Uterus (tissue), 4 donors: ENCODE results near the gene HNRNPA1L2. TPM values are rescaled to one million over a fixed set of nuclear protein-coding genes. Genes with fewer than 3 reads are reported as not detected.
"Not testable (repeated sequence)": the region's sequence is repeated elsewhere in the genome, so short reads cannot be mapped to it uniquely, and the experiment has no call there.

ENCODE experiments used
- DNase-seq, 2 donors: peaks; one replicate each; pipeline ENCODE4 v3.0.0-alpha.2; 2019 to 2020
- H3K27ac ChIP-seq, 2 donors: fragments of 200-600 bp; sonication (generic); 1 replicate in 1 of 2; 2 replicates in 1 of 2; pipeline ENCODE4 v1.5.1; 2016 to 2018
- H3K27me3 ChIP-seq, 2 donors: fragments of 200-600 bp; sonication (generic); one replicate each; pipeline ENCODE4 v1.5.1; 2018 to 2019; ENCODE audit warnings: control low read depth in 1 of 2
- H3K36me3 ChIP-seq, 2 donors: fragments of 200-600 bp; sonication (generic); one replicate each; pipeline ENCODE4 v1.5.1; 2019; ENCODE audit warnings: control low read depth in 1 of 2
- H3K4me1 ChIP-seq, 2 donors: fragments of 200-600 bp; sonication (generic); one replicate each; pipeline ENCODE4 v1.5.1; 2018 to 2019; ENCODE audit warnings: control low read depth in 1 of 2
- H3K4me3 ChIP-seq, 2 donors: fragments of 200-600 bp; sonication (generic); 1 replicate in 1 of 2; 2 replicates in 1 of 2; pipeline ENCODE4 v1.5.1; 2018 to 2019; ENCODE audit warnings: mild to moderate bottlenecking in 1 of 2
- H3K9me3 ChIP-seq, 2 donors: fragments of 200-600 bp; sonication (generic); one replicate each; pipeline ENCODE4 v1.5.1; 2019; ENCODE audit warnings: control low read depth in 1 of 2
- CTCF ChIP-seq, 4 experiments: fragments of 200-600 bp in 2 of 4; fragments of 450-650 bp in 2 of 4; sonication (generic) in 2 of 4; IDR thresholded peaks; one replicate each; pipeline ENCODE4 v1.5.1; 2016 to 2019; ENCODE audit warnings: antibody characterized with exemption in 4 of 4, mild to moderate bottlenecking in 2 of 4, moderate library complexity in 1 of 4
- POLR2A ChIP-seq, 2 donors: fragments of 450-650 bp; IDR thresholded peaks; one replicate each; pipeline ENCODE4 v1.6.1; 2016; ENCODE audit warnings: antibody characterized with exemption in 2 of 2, mild to moderate bottlenecking in 1 of 2, moderate library complexity in 1 of 2
- intact Hi-C: fragments of 100-400 bp; cut with DNase I; formaldehyde crosslinking; loops from one replicate; pipeline ENCODE4 v1.15.1; 2023; ENCODE audit warnings: low total_unique reads
- total RNA-seq, 4 donors: library from RNA; depleted of rRNA in 3 of 4; stranded (reverse); fragments of >200 nt in 3 of 4; gene quantifications; one replicate each; pipeline versions ENCODE4 v1.1.0 to v1.2.4, GENCODE V29; 2014 to 2023
- donor health status: DM: yes; HTN: yes; CAD: no.

Gene HNRNPA1L2
- total RNA-seq, 4 donors from 2014 or later, result 0.51 to 12.9 (median 7.4) TPM

- intact Hi-C loops, result no loop called here
- TF ChIP-seq POLR2A (IDR thresholded peaks at IDR 0.05) (peak in 1 of 2 donors; percentile 28), CTCF (IDR thresholded peaks at IDR 0.05) (no peak)
- Histone ChIP-seq H3K4me3 (peak overlapping the region; percentile 44 to 85), H3K4me1 (no peaks in the 10 kb centered on the region), H3K9me3 (no peaks in the 10 kb centered on the region), H3K27ac (peak overlapping the region; percentile 80 to 94), H3K27me3 (no peaks in the 10 kb centered on the region), H3K36me3 (no peaks in the 10 kb centered on the region)
- peak; percentile 26 to 36 for DNase-seq
Measured at GRCh38 chr13:52599848-52600603, 42.2 kb upstream of the HNRNPA1L2 start.

GRCh38 chr13:52600666-52601065, 41.6 kb upstream of the HNRNPA1L2 start:
- Histone ChIP-seq H3K4me3 (peak overlapping the region; percentile 44 to 85), H3K9me3 (no peaks in the 10 kb centered on the region)

GRCh38 chr13:52603316-52603715, 38.9 kb upstream of the HNRNPA1L2 start:
- H3K4me1 ChIP-seq, DNase-seq, H3K27me3 ChIP-seq, intact Hi-C loops, H3K4me3 ChIP-seq, H3K27ac ChIP-seq, H3K36me3 ChIP-seq, H3K9me3 ChIP-seq: not testable (repeated sequence)

More at GRCh38 chr13:52600666-52601065, 41.6 kb upstream of the HNRNPA1L2 start:
- H3K36me3 ChIP-seq, result no peaks in the 10 kb centered on the region
- no peak for TF ChIP-seq CTCF (IDR thresholded peaks at IDR 0.05)
- intact Hi-C loops, result no loop called here
- no peak for DNase-seq
- no peaks in the 10 kb centered on the region for H3K27me3 ChIP-seq
- H3K4me1 ChIP-seq, result no peaks in the 10 kb centered on the region
- peak overlapping the region; percentile 80 to 94 for H3K27ac ChIP-seq

GRCh38 chr13:52606126-52606525, 36.1 kb upstream of the HNRNPA1L2 start:
- H3K4me1 ChIP-seq, H3K27ac ChIP-seq, H3K9me3 ChIP-seq, H3K4me3 ChIP-seq, H3K36me3 ChIP-seq, H3K27me3 ChIP-seq, DNase-seq, intact Hi-C loops: not testable (repeated sequence)

- H3K9me3 ChIP-seq, H3K36me3 ChIP-seq, H3K4me1 ChIP-seq, DNase-seq, H3K4me3 ChIP-seq, H3K27ac ChIP-seq, intact Hi-C loops, H3K27me3 ChIP-seq: not testable (repeated sequence)
Measured at GRCh38 chr13:52606795-52607194, 35.4 kb upstream of the HNRNPA1L2 start.

GRCh38 chr13:52608184-52608583, 34.0 kb upstream of the HNRNPA1L2 start:
- H3K27me3 ChIP-seq, H3K4me3 ChIP-seq, H3K27ac ChIP-seq, DNase-seq, H3K4me1 ChIP-seq, H3K36me3 ChIP-seq, intact Hi-C loops, H3K9me3 ChIP-seq: not testable (repeated sequence)

- TF ChIP-seq CTCF (IDR thresholded peaks at IDR 0.05), result peak; percentile 15 to 42 (median 20)
- DNase-seq, H3K27me3 ChIP-seq, intact Hi-C loops, H3K36me3 ChIP-seq, H3K9me3 ChIP-seq, H3K27ac ChIP-seq, H3K4me3 ChIP-seq, H3K4me1 ChIP-seq: not testable (repeated sequence)
Measured at GRCh38 chr13:52609013-52609606, 33.1 kb upstream of the HNRNPA1L2 start.

GRCh38 chr13:52610158-52610557, 32.1 kb upstream of the HNRNPA1L2 start:
- H3K9me3 ChIP-seq, H3K36me3 ChIP-seq, intact Hi-C loops, H3K4me1 ChIP-seq, DNase-seq, H3K27me3 ChIP-seq, H3K27ac ChIP-seq, H3K4me3 ChIP-seq: not testable (repeated sequence)
